Right lobe of liver (tissue), 6 donors: ENCODE measurements around the gene TRDMT1. TPM values are rescaled to one million over a fixed set of nuclear protein-coding genes. Genes with fewer than 3 reads are reported as not detected.

Source experiments
- ATAC-seq, 4 donors: fragments of 200-7000 bp; cut with Tn5 transposase; one replicate each; pipeline ENCODE4 v1.9.1; 2020; ENCODE audit warnings: mild to moderate bottlenecking in 4 of 4, moderate library complexity in 4 of 4
- DNase-seq, 3 donors: peaks; one replicate each; pipeline ENCODE4 v3.0.0-alpha.2; 2020
- H3K27ac ChIP-seq, 3 donors: fragments of 200-600 bp; one replicate each; pipeline ENCODE4 v1.8.0; 2022
- H3K27me3 ChIP-seq, 2 donors: fragments of 200-600 bp; one replicate each; pipeline ENCODE4 v1.8.0; 2022
- H3K36me3 ChIP-seq, 4 donors: fragments of 200-600 bp; sonication (generic) in 1 of 4; one replicate each; pipeline versions ENCODE4 v1.5.1 to v1.8.0; 2017 to 2022; ENCODE audit warnings: control low read depth in 1 of 4
- H3K4me1 ChIP-seq, 4 donors: fragments of 200-600 bp; sonication (generic) in 1 of 4; one replicate each; pipeline versions ENCODE4 v1.5.1 to v1.8.0; 2017 to 2022; ENCODE audit warnings: control low read depth in 1 of 4
- H3K4me3 ChIP-seq, 3 donors: fragments of 200-600 bp; one replicate each; pipeline ENCODE4 v1.8.0; 2022
- H3K9me3 ChIP-seq, 4 donors: fragments of 200-600 bp; sonication (generic) in 1 of 4; one replicate each; pipeline versions ENCODE4 v1.5.1 to v1.8.0; 2017 to 2022; ENCODE audit warnings: control low read depth in 1 of 4
- POLR2A ChIP-seq: fragments of 450-650 bp; IDR thresholded peaks from one replicate; pipeline ENCODE4 v1.6.1; 2017; ENCODE audit warnings: antibody characterized with exemption, mild to moderate bottlenecking
- WGBS: methylation state at CpG from one replicate; pipeline ENCODE4 v1.1.6; 2018; ENCODE audit warnings: low coverage, low lambda C conversion rate; ENCODE audit not compliant: insufficient coverage; ENCODE audit errors: missing lambda C conversion rate; 5-methylcytosine and 5-hydroxymethylcytosine counted together
- intact Hi-C, 2 donors: fragments of 100-400 bp; cut with DNase I; formaldehyde crosslinking; loops; one replicate each; pipeline versions ENCODE4 v1.11.2 to v1.14.1; 2022
- total RNA-seq, 6 experiments: library from RNA; depleted of rRNA in 2 of 6; stranded (reverse); fragments of >200 nt in 2 of 6; fragmentation: NEBNext Ultra II Directional in 3 of 6; extraction: Animal tissue kit (Norgen Biotek cat#: 25700) in 3 of 6; gene quantifications; one replicate each; pipeline versions ENCODE4 v1.1.0 to v1.2.4, GENCODE V29; 2016 to 2023
- TF ChIP-seq, protein P1 (sequence below), 4 donors: fragments of 200-600 bp in 3 of 4; fragments of 450-650 bp in 1 of 4; IDR thresholded peaks; one replicate each; pipeline versions ENCODE4 v1.5.1 to v1.8.0; 2016 to 2022; ENCODE audit warnings: antibody characterized with exemption in 4 of 4, mild to moderate bottlenecking in 2 of 4
- donor health status: DM: no; HTN: yes; CAD: no.
- donor health status: DM: no; HTN: no; CAD: no.
- donor health status: DM: no; HTN: no; CAD: no.
- donor health status: DM: no; HTN: yes; CAD: no.
- donor health status: DM: no; HTN: yes; CAD: no.

Gene TRDMT1
- total RNA-seq, 6 experiments from 2014 or later: 0.79 to 2.9 (median 1.6) TPM

DNA sequence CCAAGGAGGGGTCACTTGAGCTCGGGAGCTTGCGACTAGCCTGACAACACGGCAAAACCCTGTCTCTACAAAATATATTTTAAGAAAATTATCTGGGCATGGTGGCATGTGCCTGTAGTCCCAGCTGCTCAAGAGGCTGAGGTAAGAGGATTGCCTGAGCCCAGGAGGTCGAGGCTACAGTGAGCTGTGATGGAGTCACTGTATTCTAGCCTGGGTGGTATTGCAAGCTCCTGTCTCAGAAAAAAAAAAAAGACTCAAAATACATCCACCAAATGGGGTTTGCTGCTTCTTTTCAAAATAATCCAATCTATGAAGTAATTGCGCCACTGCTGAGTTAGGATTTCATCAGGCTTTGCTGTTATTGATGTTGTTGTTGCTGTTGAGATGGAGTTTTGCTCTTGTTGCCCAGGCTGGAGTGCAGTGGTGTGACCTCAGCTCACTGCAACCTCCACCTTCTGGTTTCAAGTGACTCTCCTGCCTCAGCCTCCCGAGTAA is 15.5 kb upstream of the TRDMT1 start:
- no peak for TF ChIP-seq POLR2A
- TF ChIP-seq, protein P1, sequence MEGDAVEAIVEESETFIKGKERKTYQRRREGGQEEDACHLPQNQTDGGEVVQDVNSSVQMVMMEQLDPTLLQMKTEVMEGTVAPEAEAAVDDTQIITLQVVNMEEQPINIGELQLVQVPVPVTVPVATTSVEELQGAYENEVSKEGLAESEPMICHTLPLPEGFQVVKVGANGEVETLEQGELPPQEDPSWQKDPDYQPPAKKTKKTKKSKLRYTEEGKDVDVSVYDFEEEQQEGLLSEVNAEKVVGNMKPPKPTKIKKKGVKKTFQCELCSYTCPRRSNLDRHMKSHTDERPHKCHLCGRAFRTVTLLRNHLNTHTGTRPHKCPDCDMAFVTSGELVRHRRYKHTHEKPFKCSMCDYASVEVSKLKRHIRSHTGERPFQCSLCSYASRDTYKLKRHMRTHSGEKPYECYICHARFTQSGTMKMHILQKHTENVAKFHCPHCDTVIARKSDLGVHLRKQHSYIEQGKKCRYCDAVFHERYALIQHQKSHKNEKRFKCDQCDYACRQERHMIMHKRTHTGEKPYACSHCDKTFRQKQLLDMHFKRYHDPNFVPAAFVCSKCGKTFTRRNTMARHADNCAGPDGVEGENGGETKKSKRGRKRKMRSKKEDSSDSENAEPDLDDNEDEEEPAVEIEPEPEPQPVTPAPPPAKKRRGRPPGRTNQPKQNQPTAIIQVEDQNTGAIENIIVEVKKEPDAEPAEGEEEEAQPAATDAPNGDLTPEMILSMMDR (IDR thresholded peaks at IDR 0.05): no peak
- Histone ChIP-seq H3K4me3 (no peak overlapping the region), H3K4me1 (no peaks in the 10 kb centered on the region), H3K36me3 (no peaks in the 10 kb centered on the region), H3K27me3 (no peaks in the 10 kb centered on the region), H3K9me3 (no peaks in the 10 kb centered on the region), H3K27ac (peak overlapping the region in 2 of 3 donors; percentile 25 to 69)
- WGBS: 94% methylated on average over 2 of the region's 6 CpGs
- intact Hi-C loops: no loop called here
- no peak for ATAC-seq
- no peak for DNase-seq

DNA sequence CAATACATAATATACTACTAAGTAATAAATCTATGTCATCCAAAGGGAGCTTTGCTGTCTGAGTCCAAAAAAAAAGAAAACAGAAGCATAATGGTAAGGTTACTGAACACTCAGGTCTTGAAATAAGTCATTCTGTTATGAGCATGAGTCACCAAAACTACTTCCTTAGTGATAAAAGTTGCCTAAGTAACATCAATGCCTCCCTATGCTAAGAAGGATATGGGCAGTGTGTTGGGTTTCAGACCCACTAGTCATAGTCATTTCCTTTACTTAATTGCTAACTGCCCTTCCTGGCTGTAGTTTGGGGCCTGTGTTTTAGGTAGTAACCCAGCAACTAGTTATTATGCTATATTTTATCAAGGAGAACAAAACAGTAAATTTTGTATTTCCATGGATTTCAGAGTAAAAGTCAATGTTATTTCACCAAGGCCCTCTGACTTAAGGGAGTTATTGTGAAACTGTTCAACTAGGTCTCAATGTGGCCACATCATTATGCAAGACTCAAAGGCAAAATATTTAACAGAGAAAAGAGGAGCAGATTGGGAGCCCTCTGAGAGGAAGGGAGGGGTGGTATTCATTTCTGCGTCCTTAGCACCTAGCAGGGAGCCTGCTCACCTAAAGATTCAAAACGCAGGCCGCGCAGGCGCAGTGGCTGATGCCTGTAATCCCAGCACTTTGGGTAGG is 14.9 kb upstream of the TRDMT1 start:
- TF ChIP-seq, protein P1 (IDR thresholded peaks at IDR 0.05): no peak
- no peak for TF ChIP-seq POLR2A
- Histone ChIP-seq H3K27me3 (no peaks in the 10 kb centered on the region), H3K36me3 (no peaks in the 10 kb centered on the region), H3K4me1 (no peaks in the 10 kb centered on the region), H3K9me3 (no peaks in the 10 kb centered on the region), H3K27ac (peak overlapping the region in 2 of 3 donors; percentile 25 to 69), H3K4me3 (no peak overlapping the region)
- no peak for DNase-seq
- peak; percentile 74 to 90 (median 82) for ATAC-seq
- intact Hi-C loops: no loop called here
- no CpG with 5 or more reads among the region's 5 CpGs for whole genome bisulfite sequencing

DNA sequence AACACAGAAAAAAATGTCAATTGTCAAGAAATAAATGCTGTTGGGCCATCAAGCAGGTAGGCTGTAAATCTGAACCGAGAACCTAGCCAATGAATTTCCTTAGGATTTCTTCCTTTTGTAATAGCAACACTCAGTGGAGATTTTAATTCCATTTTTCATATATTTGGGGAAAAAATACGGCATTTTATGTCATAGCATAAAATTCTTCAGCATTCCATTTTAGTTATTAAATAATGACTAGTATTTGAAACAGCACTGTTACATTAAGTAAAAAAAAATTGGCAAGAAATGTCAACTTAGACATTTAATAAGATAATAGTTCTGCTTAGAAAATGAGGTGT is 14.3 kb upstream of the TRDMT1 start:
- TF ChIP-seq, protein P1 (IDR thresholded peaks at IDR 0.05): no peak
- no peak for TF ChIP-seq POLR2A
- ATAC-seq (no peak), DNase-seq (no peak)
- WGBS: 76% methylated on average over 2 of the region's 2 CpGs
- Histone ChIP-seq H3K36me3 (no peaks in the 10 kb centered on the region), H3K9me3 (no peaks in the 10 kb centered on the region), H3K27ac (no peak overlapping the region), H3K4me1 (no peaks in the 10 kb centered on the region), H3K4me3 (no peak overlapping the region), H3K27me3 (no peaks in the 10 kb centered on the region)
- intact Hi-C loops: no loop called here

DNA sequence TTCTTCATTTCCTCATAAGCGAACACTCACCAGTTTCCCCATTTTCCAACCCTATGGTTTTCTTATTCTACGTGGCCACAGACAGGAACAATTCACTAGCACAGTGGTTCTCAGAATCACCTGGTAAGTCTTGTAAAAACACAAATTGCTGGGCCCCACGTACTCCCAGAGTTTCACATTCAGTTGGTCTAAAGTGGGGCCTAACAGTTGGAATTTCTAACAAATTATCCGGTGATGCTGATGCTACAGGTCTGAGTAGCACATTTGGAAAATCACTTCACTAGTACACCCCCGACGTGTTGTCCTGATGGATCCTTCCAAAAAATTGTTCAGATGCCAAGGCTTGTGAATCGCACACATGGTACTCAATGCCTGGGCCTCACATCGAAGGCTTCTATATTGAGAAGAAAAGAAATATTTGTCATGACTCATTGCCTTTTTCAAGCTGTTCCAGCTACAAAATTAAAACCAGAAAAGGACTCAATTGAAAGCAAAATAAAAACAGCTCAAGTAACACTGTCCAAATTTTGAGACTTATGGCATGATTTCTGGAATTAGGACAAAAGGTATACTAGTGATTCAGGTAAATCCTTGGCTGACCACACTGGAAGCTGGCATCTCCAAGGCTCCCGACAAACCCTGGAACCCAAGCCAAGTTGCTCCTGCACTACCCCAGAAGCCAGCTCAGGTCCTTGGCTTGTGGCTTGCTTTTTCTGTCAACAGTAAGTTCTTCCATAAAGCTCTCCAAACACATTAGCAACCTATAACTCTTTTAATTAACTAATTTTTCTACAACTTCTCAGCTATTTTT is 13.7 kb upstream of the TRDMT1 start:
- no peak for ATAC-seq
- intact Hi-C loops: no loop called here

More for the DNA sequence above, 13.7 kb upstream of the TRDMT1 start:
- Histone ChIP-seq H3K27ac (peak overlapping the region in 1 of 3 donors; percentile 7), H3K27me3 (no peaks in the 10 kb centered on the region), H3K36me3 (no peaks in the 10 kb centered on the region), H3K4me3 (no peak overlapping the region), H3K4me1 (no peaks in the 10 kb centered on the region), H3K9me3 (no peaks in the 10 kb centered on the region)
- WGBS: 66% methylated on average over 9 of the region's 9 CpGs
- no peak for DNase-seq
- TF ChIP-seq, protein P1 (IDR thresholded peaks at IDR 0.05): no peak
- TF ChIP-seq POLR2A: no peak
